NCI-H2171 (cell line): Measurements from ENCODE around the gene TNPO1.
"Not testable (repeated sequence)": the region's sequence is repeated elsewhere in the genome, so short reads cannot be mapped to it uniquely, and the experiment has no call there.

Experiments used
- DNase-seq: peaks from one replicate; lab custom pipeline; 2025; lab: John Stamatoyannopoulos, UW

The TNPO1 gene

GRCh38 chr5:72854419-72854818 is 38.0 kb downstream of the TNPO1 start:
- no peak for DNase-seq

DNA sequence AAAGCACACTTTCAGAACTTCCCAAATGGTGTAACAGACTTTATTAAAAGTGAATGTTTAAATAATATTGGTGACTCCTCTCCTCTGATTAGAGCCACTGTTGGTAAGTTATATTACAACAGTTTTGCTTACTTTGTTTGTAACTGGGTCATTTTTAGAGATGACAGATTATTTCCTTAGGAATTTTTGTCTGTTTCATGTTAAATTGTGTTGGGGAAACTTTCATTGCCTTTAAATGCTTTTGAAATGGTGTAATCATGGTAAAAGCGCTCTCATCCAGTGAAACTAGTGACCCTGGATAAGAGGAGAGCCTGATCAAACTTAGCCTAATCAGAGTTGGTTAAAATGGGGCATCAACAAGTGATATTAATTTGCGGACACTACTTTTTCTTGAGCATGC is 39.4 kb downstream of the TNPO1 start:
- DNase-seq: no peak

- DNase-seq: no peak
Measured at GRCh38 chr5:72857396-72857795, 40.9 kb downstream of the TNPO1 start.

GRCh38 chr5:72859127-72859526 is 42.7 kb downstream of the TNPO1 start:
- no peak for DNase-seq

DNA sequence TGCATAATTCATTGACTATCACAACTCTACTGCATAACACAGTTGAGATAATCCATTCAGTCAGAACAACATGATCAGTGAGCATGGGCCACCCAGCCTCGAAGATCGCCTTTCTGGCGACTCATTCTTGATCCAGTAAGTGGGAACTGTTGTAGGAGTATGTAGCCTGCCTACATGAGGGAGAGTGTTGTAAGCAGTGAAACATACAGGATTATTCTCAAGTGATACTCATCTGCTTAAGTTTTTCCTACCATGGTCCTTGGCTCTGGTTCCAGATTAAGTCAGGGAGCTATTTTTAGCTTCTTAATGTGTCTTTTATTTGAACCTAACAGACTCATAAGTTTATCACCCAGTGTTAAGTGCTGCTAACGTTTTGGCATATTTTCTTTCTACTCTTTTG is 44.0 kb downstream of the TNPO1 start:
- DNase-seq: no peak

DNA sequence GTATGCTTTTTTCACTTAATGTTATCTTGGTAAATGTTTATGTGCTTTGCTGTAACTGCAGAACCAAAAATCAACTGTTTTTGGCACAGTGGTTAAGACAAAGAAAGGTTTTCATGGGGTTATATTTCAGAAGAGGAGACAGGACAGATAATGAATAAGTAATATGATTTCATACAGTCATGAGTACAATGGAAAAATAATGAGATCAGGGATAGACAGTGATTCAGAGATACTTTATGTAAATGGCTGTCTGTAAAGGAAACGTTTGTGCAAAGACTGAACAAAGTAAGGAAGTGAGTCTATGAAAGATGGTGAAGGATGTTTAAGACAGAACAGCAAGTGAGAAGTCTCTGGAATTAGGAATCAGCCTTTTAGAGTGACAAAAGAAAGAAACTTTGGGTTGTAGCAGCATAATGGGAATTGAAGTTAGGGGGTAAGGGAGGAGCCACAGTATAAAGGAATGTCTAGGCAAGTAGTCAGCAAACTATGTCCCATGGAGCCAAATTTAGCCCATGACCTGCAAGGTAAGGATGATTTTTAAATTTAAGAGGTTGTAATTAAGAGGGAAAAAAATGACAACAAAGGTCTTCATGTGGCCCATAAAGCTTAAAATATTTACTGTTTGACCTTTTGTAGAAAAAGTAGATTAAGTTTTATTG is 55.0 kb downstream of the TNPO1 start:
- no peak for DNase-seq

- no peak for DNase-seq
Measured at GRCh38 chr5:72878854-72879253, 62.4 kb downstream of the TNPO1 start.

DNA sequence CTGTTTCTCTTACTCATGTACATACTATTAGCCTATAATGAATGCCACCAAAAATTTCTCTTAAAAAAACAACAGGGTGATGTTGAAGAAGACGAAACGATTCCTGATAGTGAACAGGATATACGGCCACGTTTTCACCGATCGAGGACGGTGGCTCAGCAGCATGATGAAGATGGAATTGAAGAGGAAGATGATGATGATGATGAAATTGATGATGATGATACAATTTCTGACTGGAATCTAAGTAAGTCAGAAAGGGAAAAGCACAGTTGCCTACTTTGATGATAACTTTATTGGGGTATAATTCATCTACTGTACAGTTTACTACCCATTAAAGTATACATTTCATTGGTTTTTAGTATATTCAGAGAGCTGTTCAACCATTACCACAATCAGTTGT is 66.5 kb downstream of the TNPO1 start:
- no peak for DNase-seq

- DNase-seq: no peak
Measured at GRCh38 chr5:72883850-72884249, 67.4 kb downstream of the TNPO1 start.

GRCh38 chr5:72884892-72885291 is 68.4 kb downstream of the TNPO1 start:
- no peak for DNase-seq

GRCh38 chr5:72885824-72886223 is 69.4 kb downstream of the TNPO1 start:
- DNase-seq: no peak

- no peak for DNase-seq
Measured at GRCh38 chr5:72888595-72888994, 72.1 kb downstream of the TNPO1 start.

DNA sequence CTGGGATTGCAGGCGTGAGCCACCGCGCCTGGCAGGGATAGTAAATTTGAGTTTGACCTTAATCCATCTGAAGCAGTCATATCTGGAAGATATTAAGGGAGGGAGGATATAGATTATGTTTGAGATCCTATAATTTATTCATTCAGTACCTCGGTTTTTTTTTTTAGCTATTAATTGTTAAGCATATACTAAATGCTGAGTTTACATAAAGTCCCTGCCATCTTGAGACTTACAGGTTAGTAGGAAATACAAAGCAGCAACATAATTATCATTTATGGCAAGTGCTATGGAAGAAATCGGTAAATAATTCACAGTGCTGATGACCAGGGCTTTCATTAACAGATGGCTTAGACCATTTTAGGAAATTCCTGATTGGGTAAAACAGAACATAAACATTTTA is 72.9 kb downstream of the TNPO1 start:
- DNase-seq: no peak

- no peak for DNase-seq
Measured at GRCh38 chr5:72892846-72893245, 76.4 kb downstream of the TNPO1 start.

GRCh38 chr5:72895758-72896157 is 79.3 kb downstream of the TNPO1 start:
- no peak for DNase-seq

GRCh38 chr5:72906806-72907205 is 90.3 kb downstream of the TNPO1 start:
- DNase-seq: no peak

- DNase-seq: no peak
Measured at GRCh38 chr5:72908664-72909063, 92.2 kb downstream of the TNPO1 start.

GRCh38 chr5:72917371-72917776 is 100.9 kb downstream of the TNPO1 start:
- DNase-seq: no peak

- no peak for DNase-seq
Measured at GRCh38 chr5:72920690-72921502, 104.4 kb downstream of the TNPO1 start.

- DNase-seq: no peak
Measured at GRCh38 chr5:72921886-72922285, 105.4 kb downstream of the TNPO1 start.

DNA sequence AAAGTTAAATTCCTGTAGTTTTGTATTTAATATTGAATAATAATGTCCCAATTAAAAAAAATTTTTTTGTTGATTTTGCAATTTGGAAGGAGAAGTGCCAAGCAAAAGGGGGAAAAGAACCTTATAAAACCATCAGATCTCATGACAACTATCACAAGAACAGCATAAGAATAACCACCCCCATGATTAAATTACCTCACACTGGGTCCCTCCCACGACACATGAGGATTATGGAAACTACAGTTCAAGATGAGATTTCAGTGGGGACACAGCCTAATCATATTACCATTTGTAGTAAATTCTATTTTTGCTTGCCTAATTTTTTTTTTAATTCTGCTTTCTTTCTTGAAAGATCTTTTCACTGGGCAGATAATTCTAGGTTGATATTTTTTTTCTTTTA is 106.0 kb downstream of the TNPO1 start:
- no peak for DNase-seq

DNA sequence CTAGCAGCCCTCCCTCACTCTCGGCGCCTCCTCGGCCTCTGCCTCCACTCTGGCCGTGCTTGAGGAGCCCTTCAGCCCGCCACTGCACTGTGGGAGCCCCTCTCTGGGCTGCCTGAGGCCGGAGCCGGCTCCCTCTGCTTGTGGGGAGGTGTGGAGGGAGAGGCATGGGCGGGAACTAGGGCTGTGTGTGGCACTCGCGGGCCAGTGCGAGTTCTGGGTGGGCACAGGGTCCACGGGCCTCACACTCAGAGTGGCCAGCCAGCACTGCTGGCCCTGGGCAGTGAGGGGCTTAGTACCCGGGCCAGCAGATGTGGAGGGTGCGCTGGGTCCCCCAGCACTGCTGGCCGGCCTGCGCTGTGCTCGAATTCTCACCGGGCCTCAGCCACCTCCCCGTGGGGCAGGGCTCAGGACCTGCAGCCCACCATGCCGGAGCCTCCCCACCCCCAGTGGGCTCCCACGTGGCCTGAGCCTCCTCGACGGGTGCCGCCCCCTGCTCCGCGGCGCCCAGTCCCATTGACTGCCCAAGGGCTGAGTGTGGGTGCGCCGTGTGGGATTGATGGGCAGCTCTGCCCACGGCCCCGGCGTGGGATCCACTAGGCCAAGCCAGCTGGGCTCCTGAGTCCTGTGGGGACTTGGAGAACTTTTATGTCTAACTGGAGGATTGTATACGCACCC is 109.0 kb downstream of the TNPO1 start:
- DNase-seq: no peak

- not testable (repeated sequence) for DNase-seq
Measured at GRCh38 chr5:72932686-72933085, 116.2 kb downstream of the TNPO1 start.
